Amniotic epithelial cell (primary cell): ENCODE data around the gene SLC9B2.

Source experiments
- DNase-seq: peaks from one replicate; pipeline ENCODE4 v3.0.0-alpha.2; 2010; ENCODE audit warnings: low read depth

Gene SLC9B2

GRCh38 chr4:103076747-103077347 lies at the start of gene SLC9B2:
TSS of gene SLC9B2 (minus strand) at chr4:103076761. CDS start at chr4:103067550, 9,211 bp downstream.
- no peak for DNase-seq

- no peak for DNase-seq
Observed at GRCh38 chr4:103126126-103126525, 49.6 kb upstream of the SLC9B2 start.

- peak; percentile 49 for DNase-seq
Observed at GRCh38 chr4:103123114-103123513, 46.6 kb upstream of the SLC9B2 start.

- DNase-seq: no peak
Observed at GRCh38 chr4:103118166-103118565, 41.6 kb upstream of the SLC9B2 start.

- no peak for DNase-seq
Observed at GRCh38 chr4:103111598-103111997, 35.0 kb upstream of the SLC9B2 start.

GRCh38 chr4:103108542-103108941 lies 32.0 kb upstream of the SLC9B2 start:
- DNase-seq: no peak

- no peak for DNase-seq
Observed at GRCh38 chr4:103105558-103106356, 29.2 kb upstream of the SLC9B2 start.

GRCh38 chr4:103104886-103105285 lies 28.3 kb upstream of the SLC9B2 start:
- DNase-seq: no peak

GRCh38 chr4:103100691-103101090 lies 24.1 kb upstream of the SLC9B2 start:
- no peak for DNase-seq

- peak; percentile 98 for DNase-seq
Observed at GRCh38 chr4:103099691-103100392, 23.3 kb upstream of the SLC9B2 start, which contains the start of gene BDH2. TSS of gene BDH2 (minus strand) at chr4:103099834. CDS start at chr4:103096254, 3,580 bp downstream.

GRCh38 chr4:103098756-103099440 lies 22.3 kb upstream of the SLC9B2 start:
- DNase-seq: peak; percentile 39

- no peak for DNase-seq
Observed at GRCh38 chr4:103098341-103098740, 21.8 kb upstream of the SLC9B2 start.

- DNase-seq: no peak
Observed at GRCh38 chr4:103097112-103097511, 20.6 kb upstream of the SLC9B2 start.

- no peak for DNase-seq
Observed at GRCh38 chr4:103095080-103095479, 18.5 kb upstream of the SLC9B2 start.

GRCh38 chr4:103092245-103092644 lies 15.7 kb upstream of the SLC9B2 start:
- DNase-seq: peak; percentile 25

GRCh38 chr4:103091601-103092223 lies 15.2 kb upstream of the SLC9B2 start:
- DNase-seq: peak; percentile 75

GRCh38 chr4:103089481-103089880 lies 12.9 kb upstream of the SLC9B2 start:
- no peak for DNase-seq

- no peak for DNase-seq
Observed at GRCh38 chr4:103086551-103086950, 10.0 kb upstream of the SLC9B2 start.

GRCh38 chr4:103085555-103086196 lies 9.1 kb upstream of the SLC9B2 start:
- DNase-seq: no peak

GRCh38 chr4:103079621-103080020 lies 3.1 kb upstream of the SLC9B2 start:
- no peak for DNase-seq
